ENCODE results near the gene SPATA6.

DNA sequence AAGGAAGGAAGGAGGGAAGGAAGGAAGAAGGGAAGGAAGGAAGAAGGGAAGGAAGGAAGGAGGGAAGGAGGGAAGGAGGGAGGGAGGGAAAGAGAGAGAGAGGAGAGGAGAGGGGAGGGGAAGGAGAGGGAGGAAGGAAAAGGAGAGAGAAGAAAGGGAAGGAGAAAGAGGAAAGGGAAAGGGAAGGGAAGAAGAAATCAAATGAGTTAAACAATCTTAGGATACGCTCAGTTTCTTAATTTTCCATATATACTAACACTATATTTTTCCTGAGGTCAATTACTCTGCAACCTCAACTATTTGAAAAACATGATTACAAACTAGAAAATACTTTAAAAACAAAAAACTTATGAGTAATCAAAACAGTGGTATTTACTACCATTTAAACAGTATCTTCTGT is 53.3 kb downstream of the SPATA6 start:
- no peak for TF ChIP-seq POLR2A (IDR thresholded peaks at IDR 0.05)
- TF ChIP-seq, protein P1, sequence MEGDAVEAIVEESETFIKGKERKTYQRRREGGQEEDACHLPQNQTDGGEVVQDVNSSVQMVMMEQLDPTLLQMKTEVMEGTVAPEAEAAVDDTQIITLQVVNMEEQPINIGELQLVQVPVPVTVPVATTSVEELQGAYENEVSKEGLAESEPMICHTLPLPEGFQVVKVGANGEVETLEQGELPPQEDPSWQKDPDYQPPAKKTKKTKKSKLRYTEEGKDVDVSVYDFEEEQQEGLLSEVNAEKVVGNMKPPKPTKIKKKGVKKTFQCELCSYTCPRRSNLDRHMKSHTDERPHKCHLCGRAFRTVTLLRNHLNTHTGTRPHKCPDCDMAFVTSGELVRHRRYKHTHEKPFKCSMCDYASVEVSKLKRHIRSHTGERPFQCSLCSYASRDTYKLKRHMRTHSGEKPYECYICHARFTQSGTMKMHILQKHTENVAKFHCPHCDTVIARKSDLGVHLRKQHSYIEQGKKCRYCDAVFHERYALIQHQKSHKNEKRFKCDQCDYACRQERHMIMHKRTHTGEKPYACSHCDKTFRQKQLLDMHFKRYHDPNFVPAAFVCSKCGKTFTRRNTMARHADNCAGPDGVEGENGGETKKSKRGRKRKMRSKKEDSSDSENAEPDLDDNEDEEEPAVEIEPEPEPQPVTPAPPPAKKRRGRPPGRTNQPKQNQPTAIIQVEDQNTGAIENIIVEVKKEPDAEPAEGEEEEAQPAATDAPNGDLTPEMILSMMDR (IDR thresholded peaks at IDR 0.05), result no peak
